Neuron (in vitro differentiated cells): Measurements from ENCODE around the gene SLFN5.
"Not testable (repeated sequence)": the region's sequence is repeated elsewhere in the genome, so short reads cannot be mapped to it uniquely, and the experiment has no call there.

ENCODE experiments used
- H2AFZ ChIP-seq: one replicate; pipeline ENCODE4 v1.6.1; 2013; ENCODE audit warnings: low read depth, mild to moderate bottlenecking, inconsistent platforms, low read length, moderate library complexity
- H3K27me3 ChIP-seq: one replicate; pipeline ENCODE4 v1.6.1; 2013; ENCODE audit warnings: low read length; ENCODE audit not compliant: insufficient read depth
- H3K36me3 ChIP-seq: one replicate; pipeline ENCODE4 v1.6.1; 2013; ENCODE audit warnings: low read length; ENCODE audit not compliant: insufficient read depth
- H3K4me1 ChIP-seq: one replicate; pipeline ENCODE4 v1.6.1; 2013; ENCODE audit warnings: low read length; ENCODE audit not compliant: insufficient read depth
- H3K4me3 ChIP-seq: 2 replicates; pipeline ENCODE4 v1.5.1; 2013; ENCODE audit warnings: mild to moderate bottlenecking, low read length, moderate library complexity
- H3K9me3 ChIP-seq: one replicate; pipeline ENCODE4 v1.6.1; 2013; ENCODE audit warnings: low read length

The SLFN5 gene

GRCh38 chr17:35227546-35227945, 15.3 kb upstream of the SLFN5 start:
- Histone ChIP-seq H3K4me1 (no peaks in the 10 kb centered on the region), H3K27me3 (peaks cover 5% of the 10 kb centered on the region)

GRCh38 chr17:35229638-35230037, 13.2 kb upstream of the SLFN5 start:
- no peaks in the 10 kb centered on the region for H3K4me1 ChIP-seq
- no peak overlapping the region for H2AFZ ChIP-seq
- H3K4me3 ChIP-seq: no peak overlapping the region
- peaks cover 5% of the 10 kb centered on the region for H3K27me3 ChIP-seq
- no peaks in the 10 kb centered on the region for H3K36me3 ChIP-seq
- H3K9me3 ChIP-seq: no peaks in the 10 kb centered on the region

More at GRCh38 chr17:35227546-35227945, 15.3 kb upstream of the SLFN5 start:
- Histone ChIP-seq H3K36me3 (no peaks in the 10 kb centered on the region), H2AFZ (no peak overlapping the region), H3K9me3 (no peaks in the 10 kb centered on the region), H3K4me3 (no peak overlapping the region)

- not testable (repeated sequence) for H3K4me1 ChIP-seq, H3K27me3 ChIP-seq, H3K4me3 ChIP-seq, H3K9me3 ChIP-seq, H3K36me3 ChIP-seq, H2AFZ ChIP-seq
Measured at GRCh38 chr17:35234315-35234714, 8.6 kb upstream of the SLFN5 start.

- Histone ChIP-seq H3K9me3 (no peaks in the 10 kb centered on the region), H3K27me3 (peaks cover 5% of the 10 kb centered on the region)
Measured at GRCh38 chr17:35235289-35235688, 7.6 kb upstream of the SLFN5 start.

GRCh38 chr17:35235917-35236316, 7.0 kb upstream of the SLFN5 start:
- Histone ChIP-seq H3K36me3 (no peaks in the 10 kb centered on the region), H2AFZ (no peak overlapping the region), H3K4me3 (no peak overlapping the region), H3K27me3 (peaks cover 5% of the 10 kb centered on the region), H3K4me1 (no peaks in the 10 kb centered on the region), H3K9me3 (no peaks in the 10 kb centered on the region)

More at GRCh38 chr17:35235289-35235688, 7.6 kb upstream of the SLFN5 start:
- no peaks in the 10 kb centered on the region for H3K36me3 ChIP-seq
- H3K4me1 ChIP-seq: no peaks in the 10 kb centered on the region
- no peak overlapping the region for H3K4me3 ChIP-seq
- H2AFZ ChIP-seq: no peak overlapping the region

- Histone ChIP-seq H3K27me3 (peaks cover 4% of the 10 kb centered on the region), H2AFZ (no peak overlapping the region), H3K9me3 (no peaks in the 10 kb centered on the region), H3K36me3 (no peaks in the 10 kb centered on the region), H3K4me1 (no peaks in the 10 kb centered on the region), H3K4me3 (no peak overlapping the region)
Measured at GRCh38 chr17:35236821-35237220, 6.1 kb upstream of the SLFN5 start.

GRCh38 chr17:35238821-35239220, 4.1 kb upstream of the SLFN5 start:
- H3K9me3 ChIP-seq: no peaks in the 10 kb centered on the region
- H3K4me3 ChIP-seq: no peak overlapping the region
- H3K36me3 ChIP-seq: no peaks in the 10 kb centered on the region
- H3K27me3 ChIP-seq: no peaks in the 10 kb centered on the region
- H2AFZ ChIP-seq: no peak overlapping the region
- peaks cover 6% of the 10 kb centered on the region for H3K4me1 ChIP-seq

GRCh38 chr17:35239823-35240222, 3.0 kb upstream of the SLFN5 start:
- Histone ChIP-seq H3K4me1 (peaks cover 16% of the 10 kb centered on the region), H3K9me3 (no peaks in the 10 kb centered on the region), H3K36me3 (no peaks in the 10 kb centered on the region), H2AFZ (no peak overlapping the region), H3K27me3 (no peaks in the 10 kb centered on the region), H3K4me3 (no peak overlapping the region)

- Histone ChIP-seq H3K4me1 (peaks cover 20% of the 10 kb centered on the region), H3K27me3 (no peaks in the 10 kb centered on the region), H3K9me3 (no peaks in the 10 kb centered on the region), H3K4me3 (no peak overlapping the region), H2AFZ (no peak overlapping the region), H3K36me3 (no peaks in the 10 kb centered on the region)
Measured at GRCh38 chr17:35240861-35241260, 2.0 kb upstream of the SLFN5 start.

- Histone ChIP-seq H3K4me3 (peak overlapping the region; percentile 77), H2AFZ (no peak overlapping the region), H3K9me3 (no peaks in the 10 kb centered on the region), H3K4me1 (peaks cover 20% of the 10 kb centered on the region), H3K27me3 (no peaks in the 10 kb centered on the region), H3K36me3 (no peaks in the 10 kb centered on the region)
Measured at GRCh38 chr17:35241520-35241919, 1.4 kb upstream of the SLFN5 start.

GRCh38 chr17:35242158-35242804, 591 bp upstream of the SLFN5 start:
- H3K27me3 ChIP-seq: no peaks in the 10 kb centered on the region
- H3K4me1 ChIP-seq: peaks cover 20% of the 10 kb centered on the region
- no peaks in the 10 kb centered on the region for H3K9me3 ChIP-seq
- peak overlapping the region; percentile 77 for H3K4me3 ChIP-seq
- no peaks in the 10 kb centered on the region for H3K36me3 ChIP-seq
- peak overlapping the region; percentile 93 for H2AFZ ChIP-seq

GRCh38 chr17:35243561-35244340, 879 bp downstream of the SLFN5 start:
- H3K4me3 ChIP-seq: peak overlapping the region; percentile 77
- H2AFZ ChIP-seq: peak overlapping the region; percentile 93
- H3K4me1 ChIP-seq: peaks cover 20% of the 10 kb centered on the region
- no peaks in the 10 kb centered on the region for H3K9me3 ChIP-seq
- no peaks in the 10 kb centered on the region for H3K27me3 ChIP-seq
- no peaks in the 10 kb centered on the region for H3K36me3 ChIP-seq

- no peaks in the 10 kb centered on the region for H3K27me3 ChIP-seq
- no peaks in the 10 kb centered on the region for H3K9me3 ChIP-seq
- no peaks in the 10 kb centered on the region for H3K36me3 ChIP-seq
- peak overlapping the region; percentile 93 for H2AFZ ChIP-seq
- peaks cover 20% of the 10 kb centered on the region for H3K4me1 ChIP-seq
- peak overlapping the region; percentile 77 for H3K4me3 ChIP-seq
Measured at GRCh38 chr17:35244341-35245195, 1.7 kb downstream of the SLFN5 start.
